Breast epithelium (tissue), 3 donors: ENCODE results near the gene HIPK4.

Experiments used
- POLR2A ChIP-seq: fragments of 450-650 bp; IDR thresholded peaks from one replicate; pipeline ENCODE4 v1.6.1; 2016; ENCODE audit warnings: antibody characterized with exemption, mild to moderate bottlenecking, moderate library complexity
- POLR2AphosphoS5 ChIP-seq, 3 donors: sonication (generic); formaldehyde crosslinking; IDR thresholded peaks; one replicate each; pipeline ENCODE4 v1.6.1; 2017; ENCODE audit warnings: antibody characterized with exemption in 3 of 3
- TF ChIP-seq, protein P1 (sequence below), 3 donors: fragments of 450-650 bp; IDR thresholded peaks; one replicate each; pipeline ENCODE4 v1.5.1; 2016 to 2017; ENCODE audit warnings: antibody characterized with exemption in 3 of 3, mild to moderate bottlenecking in 3 of 3, moderate library complexity in 3 of 3

DNA sequence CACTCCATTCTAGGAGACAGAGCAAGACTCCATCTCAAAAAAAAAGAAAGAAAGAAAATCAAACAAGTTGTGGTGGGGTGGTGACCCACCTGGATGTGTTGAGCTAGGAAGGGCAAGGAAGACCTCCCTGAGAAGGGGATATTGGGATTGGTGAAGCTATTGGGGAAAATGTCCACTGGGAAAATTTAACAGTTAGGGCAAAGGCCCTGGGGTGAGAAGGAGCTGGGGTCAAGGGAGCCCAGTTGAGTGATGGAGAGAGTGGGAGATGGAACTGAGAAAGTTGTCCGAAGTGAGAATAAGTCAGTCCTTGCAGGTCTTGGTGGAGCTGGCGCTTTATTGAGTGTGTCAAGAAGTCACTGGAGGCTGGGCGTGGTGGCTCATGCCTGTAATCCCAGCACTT is 48.3 kb upstream of the HIPK4 start:
- TF ChIP-seq, protein P1, sequence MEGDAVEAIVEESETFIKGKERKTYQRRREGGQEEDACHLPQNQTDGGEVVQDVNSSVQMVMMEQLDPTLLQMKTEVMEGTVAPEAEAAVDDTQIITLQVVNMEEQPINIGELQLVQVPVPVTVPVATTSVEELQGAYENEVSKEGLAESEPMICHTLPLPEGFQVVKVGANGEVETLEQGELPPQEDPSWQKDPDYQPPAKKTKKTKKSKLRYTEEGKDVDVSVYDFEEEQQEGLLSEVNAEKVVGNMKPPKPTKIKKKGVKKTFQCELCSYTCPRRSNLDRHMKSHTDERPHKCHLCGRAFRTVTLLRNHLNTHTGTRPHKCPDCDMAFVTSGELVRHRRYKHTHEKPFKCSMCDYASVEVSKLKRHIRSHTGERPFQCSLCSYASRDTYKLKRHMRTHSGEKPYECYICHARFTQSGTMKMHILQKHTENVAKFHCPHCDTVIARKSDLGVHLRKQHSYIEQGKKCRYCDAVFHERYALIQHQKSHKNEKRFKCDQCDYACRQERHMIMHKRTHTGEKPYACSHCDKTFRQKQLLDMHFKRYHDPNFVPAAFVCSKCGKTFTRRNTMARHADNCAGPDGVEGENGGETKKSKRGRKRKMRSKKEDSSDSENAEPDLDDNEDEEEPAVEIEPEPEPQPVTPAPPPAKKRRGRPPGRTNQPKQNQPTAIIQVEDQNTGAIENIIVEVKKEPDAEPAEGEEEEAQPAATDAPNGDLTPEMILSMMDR (IDR thresholded peaks at IDR 0.05) = no peak
- TF ChIP-seq POLR2A (no peak), POLR2AphosphoS5 (IDR thresholded peaks at IDR 0.05) (no peak)
